HG03025 (cell line): ENCODE results near the gene SCNN1A.
"Not testable (repeated sequence)": the region's sequence is repeated elsewhere in the genome, so short reads cannot be mapped to it uniquely, and the experiment has no call there.

Source experiments
- ATAC-seq: cut with Tn5 transposase; IDR thresholded peaks from one replicate; pipeline ENCODE4 v1.9.1; 2021; ENCODE audit warnings: mild to moderate bottlenecking, moderate library complexity; ENCODE audit not compliant: unreplicated experiment, low FRiP score

The SCNN1A gene

DNA sequence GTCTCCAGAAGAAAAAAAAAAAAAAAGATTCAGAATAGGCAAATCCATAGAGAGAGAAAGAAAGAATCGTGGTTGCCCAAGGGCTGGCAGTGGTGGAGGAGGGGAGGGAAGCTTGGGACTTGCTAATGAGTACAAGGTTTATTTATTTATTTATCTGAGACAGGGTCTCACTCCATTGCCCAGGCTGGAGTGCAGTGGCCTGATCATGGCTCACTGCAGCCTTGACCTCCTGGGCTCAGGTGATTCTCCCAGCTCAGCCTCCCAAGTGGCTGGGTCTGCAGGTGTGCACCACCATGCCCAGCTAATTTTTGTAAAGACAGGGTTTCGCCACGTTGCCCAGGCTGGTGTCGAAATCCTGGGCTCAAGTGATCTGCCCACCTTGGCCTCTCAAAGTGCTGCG is 23.7 kb downstream of the SCNN1A start:
- ATAC-seq: no peak

DNA sequence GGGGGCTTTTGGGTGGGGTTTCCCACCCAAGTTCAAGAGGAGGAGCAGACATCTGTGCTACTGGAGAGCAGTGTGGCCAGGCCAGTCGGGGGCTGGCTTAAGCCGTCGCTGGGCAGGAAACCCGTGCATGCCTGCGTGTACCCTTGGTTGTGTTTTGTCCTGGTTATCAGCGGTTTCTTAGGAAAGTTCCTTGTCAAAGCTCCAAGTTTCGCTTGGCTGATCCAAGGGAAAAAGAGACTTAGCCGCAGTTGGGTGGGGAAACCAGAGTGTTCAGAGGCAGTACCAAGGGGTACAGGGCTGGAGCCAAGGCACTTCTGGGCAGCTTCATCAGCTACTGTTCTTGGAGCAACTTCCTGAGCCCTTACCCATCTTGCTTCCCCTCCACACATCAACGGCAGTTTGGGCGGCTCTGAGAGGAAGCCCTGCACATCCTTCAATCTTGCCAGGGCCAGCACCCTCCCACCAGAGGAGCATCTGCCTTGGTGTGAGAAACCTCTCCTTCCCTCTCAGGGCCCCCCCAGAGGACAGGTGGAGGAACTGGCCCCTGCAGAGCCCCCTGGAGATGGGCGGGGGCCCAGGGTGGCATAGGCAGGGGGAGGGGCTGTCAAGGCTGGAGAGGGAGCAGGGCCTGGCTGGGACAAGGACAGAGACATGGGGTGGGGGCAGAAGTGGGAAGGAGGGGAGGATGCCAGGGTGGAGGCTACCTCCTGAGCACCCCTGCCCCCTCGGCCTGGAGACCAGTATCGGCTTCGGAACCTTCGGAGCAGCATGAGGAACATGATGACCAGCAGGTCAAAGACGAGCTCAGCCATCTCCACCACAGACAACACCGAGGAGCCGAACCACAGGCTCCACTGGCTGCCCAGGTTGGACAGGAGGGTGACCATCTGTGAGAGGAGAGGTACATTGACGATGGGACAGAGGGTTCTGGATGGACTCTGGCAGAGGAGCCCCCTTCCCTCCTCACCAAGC is 27.7 kb downstream of the SCNN1A start:
- ATAC-seq: no peak

- no peak for ATAC-seq
These were observed 28.4 kb downstream of the SCNN1A start for GRCh38 chr12:6346942-6347341.

- ATAC-seq: no peak
These were observed 29.0 kb downstream of the SCNN1A start for GRCh38 chr12:6346235-6346832.

DNA sequence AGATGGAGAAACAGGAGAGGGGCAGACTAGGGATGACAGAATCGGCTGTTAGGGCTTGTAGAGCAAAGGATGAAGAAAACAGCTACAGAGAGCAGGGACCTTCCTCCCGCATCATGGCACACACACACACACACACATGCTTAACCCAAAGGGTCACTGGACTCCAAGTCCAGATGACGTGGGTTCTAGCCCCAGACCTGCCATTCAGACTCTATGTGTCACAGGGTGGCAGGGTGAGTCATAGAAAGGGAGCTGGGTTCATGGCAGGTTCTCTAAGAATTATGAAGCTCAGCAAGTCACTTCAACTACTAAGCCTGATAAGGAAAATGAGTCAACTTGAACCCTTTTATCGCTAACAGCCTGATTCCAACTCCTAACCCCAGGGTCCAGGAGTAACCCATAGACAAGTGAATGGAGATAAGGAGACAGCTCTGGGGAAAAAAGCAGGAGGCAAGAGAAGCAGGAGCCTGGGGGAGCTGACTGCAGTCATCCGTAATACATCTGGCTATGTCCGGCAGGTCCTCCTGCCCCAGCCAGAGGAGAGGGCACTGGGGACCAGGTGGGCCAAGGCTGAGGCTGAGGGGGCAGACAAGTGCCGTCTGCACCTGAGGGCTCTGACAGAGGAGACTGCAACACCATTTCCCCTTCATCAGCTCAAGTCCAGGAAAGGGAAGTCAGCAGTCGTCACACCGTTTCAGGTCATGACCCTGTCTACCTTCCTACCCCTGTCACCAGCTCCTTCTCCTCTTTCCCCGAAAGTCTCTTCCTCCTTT is 29.9 kb downstream of the SCNN1A start:
- no peak for ATAC-seq

- ATAC-seq: not testable (repeated sequence)
These were observed 31.2 kb downstream of the SCNN1A start for GRCh38 chr12:6344101-6344660.

DNA sequence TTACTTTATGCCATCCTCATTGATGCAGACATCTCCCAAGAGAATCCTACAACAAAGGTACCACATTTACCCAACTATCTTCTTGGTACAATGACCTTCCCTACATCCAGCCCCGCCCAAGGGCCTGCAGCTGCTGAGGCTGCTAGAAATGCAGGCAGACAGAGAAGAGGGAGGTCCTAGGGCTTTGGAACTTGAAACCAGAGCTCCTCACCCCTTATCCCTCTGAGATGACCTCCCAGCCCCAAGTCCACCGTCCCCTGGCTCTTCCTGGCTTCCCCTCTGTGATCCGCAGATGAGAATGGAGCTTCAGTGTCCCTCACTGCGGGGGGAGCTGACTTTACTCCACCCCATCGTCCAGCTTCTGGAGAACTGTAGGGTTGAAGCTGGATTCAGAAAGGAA is 31.8 kb downstream of the SCNN1A start:
- ATAC-seq: no peak

GRCh38 chr12:6342140-6342889 is 33.0 kb downstream of the SCNN1A start:
- no peak for ATAC-seq

- ATAC-seq: no peak
These were observed 33.8 kb downstream of the SCNN1A start, which contains the start of gene TNFRSF1A for GRCh38 chr12:6341417-6342139. TNFRSF1A (minus strand) TSS chr12:6342076; CDS start chr12:6341814, 262 bp downstream.

DNA sequence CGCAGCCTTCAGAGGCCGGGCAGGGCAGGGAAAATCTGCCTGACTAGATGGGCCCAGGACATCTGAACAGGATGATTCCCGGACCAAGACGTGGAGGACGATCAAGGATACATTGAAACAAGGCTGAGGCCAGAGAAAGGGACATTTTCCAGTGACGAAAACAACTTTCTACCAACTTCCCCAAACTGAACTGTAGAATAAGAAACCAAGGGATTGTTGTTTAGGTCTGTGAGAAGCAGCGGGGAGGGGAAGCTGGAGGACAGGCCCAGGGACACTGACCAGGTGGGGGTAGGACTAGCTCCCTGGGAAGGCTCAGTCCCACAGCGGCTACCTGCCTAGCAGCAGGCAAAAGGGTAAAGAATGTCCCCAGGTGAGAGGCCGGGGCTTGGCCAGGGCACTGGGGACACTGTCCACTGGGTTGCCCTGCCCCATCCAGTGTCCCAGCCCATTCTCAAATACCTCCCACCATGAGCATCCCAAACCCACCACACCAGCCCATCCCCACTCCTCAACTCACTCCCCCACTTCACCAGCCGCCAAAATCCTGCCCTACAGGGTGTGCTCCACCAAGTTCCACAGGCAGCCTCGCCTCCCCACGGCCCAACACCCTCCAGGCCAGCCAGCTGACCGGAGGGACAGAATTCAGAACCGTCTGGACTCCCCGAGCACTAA is 34.5 kb downstream of the SCNN1A start:
- ATAC-seq: no peak

DNA sequence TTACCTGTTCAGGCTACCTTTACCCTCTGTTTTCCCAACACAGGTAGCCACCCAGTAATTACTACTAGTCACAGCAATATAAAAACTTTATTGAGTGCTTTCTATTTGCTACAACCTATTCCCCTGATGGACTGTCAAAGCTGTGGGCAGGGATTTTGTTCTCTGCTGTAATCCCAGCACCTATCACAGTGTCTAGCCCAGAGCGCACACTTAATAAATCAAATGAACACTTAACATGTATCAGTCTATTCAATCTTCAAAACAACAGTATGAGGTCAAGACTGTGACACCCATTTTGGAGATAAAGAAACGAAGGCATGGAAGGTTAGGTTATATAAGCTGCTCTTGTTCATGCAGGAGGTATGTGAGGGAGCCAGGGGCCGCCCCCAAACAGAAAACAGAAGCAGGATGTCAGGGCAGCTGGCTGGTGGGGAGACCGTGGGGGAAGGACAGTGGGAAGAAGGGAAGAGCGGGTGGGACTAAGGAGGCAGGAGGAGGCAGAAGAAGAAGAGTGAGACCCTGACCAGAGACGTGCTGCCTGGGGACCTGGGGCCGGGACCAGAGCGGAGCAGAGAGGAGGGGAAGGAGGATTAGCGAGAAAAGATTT is 35.2 kb downstream of the SCNN1A start:
- no peak for ATAC-seq

GRCh38 chr12:6338955-6339354 is 36.4 kb downstream of the SCNN1A start:
- no peak for ATAC-seq

- not testable (repeated sequence) for ATAC-seq
These were observed 36.8 kb downstream of the SCNN1A start for GRCh38 chr12:6338536-6338935.

DNA sequence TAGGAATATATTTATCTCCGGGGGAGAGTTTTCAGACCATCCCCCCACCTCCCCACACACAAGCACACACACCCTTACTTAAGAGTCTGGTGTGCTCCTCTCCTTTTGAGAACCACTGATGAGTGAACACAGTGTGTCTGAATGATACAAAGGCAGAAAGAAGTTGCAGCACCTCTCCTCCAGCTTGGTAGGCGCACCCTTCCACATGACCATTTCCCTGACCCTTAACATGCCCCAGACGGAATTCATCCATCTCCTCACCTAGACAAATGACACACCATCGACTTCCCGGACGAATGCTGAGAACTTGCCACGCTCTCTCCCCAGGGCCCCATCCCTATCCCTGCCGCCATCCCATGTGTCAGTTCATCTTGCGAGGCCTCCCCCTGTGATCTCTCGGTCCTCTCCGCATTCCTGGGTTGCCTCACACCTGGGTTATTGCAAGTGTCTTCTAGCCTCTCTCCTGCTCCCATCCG is 37.4 kb downstream of the SCNN1A start:
- no peak for ATAC-seq

GRCh38 chr12:6336889-6337853 is 38.2 kb downstream of the SCNN1A start:
- ATAC-seq: no peak

- ATAC-seq: no peak
These were observed 39.1 kb downstream of the SCNN1A start for GRCh38 chr12:6336079-6336888.
